Vagina (tissue), 2 donors: Measurements from ENCODE around the gene FAM204A. TPM values are rescaled to one million over a fixed set of nuclear protein-coding genes. Genes with fewer than 3 reads are reported as not detected.

Source experiments
- DNase-seq, 2 donors: peaks; one replicate each; pipeline ENCODE4 v3.0.0-alpha.2; 2017; ENCODE audit errors: extremely low spot score in 2 of 2
- H3K27ac ChIP-seq: fragments of 200-600 bp; sonication (generic); one replicate; pipeline ENCODE4 v1.5.1; 2019
- H3K27me3 ChIP-seq: fragments of 200-600 bp; sonication (generic); one replicate; pipeline ENCODE4 v1.5.1; 2019
- H3K36me3 ChIP-seq, 2 donors: fragments of 200-600 bp; sonication (generic); one replicate each; pipeline ENCODE4 v1.5.1; 2017 to 2019
- H3K4me1 ChIP-seq: fragments of 200-600 bp; sonication (generic); one replicate; pipeline ENCODE4 v1.5.1; 2019
- H3K4me3 ChIP-seq, 2 donors: fragments of 200-600 bp; sonication (generic); 1 replicate in 1 of 2; 2 replicates in 1 of 2; pipeline ENCODE4 v1.5.1; 2016 to 2019
- H3K9me3 ChIP-seq: fragments of 200-600 bp; sonication (generic); one replicate; pipeline ENCODE4 v1.5.1; 2019
- CTCF ChIP-seq, 3 experiments: fragments of 450-650 bp in 2 of 3; fragments of 200-600 bp in 1 of 3; sonication (generic) in 1 of 3; IDR thresholded peaks; one replicate each; pipeline ENCODE4 v1.5.1; 2017 to 2019; ENCODE audit warnings: antibody characterized with exemption in 3 of 3, mild to moderate bottlenecking in 2 of 3, moderate library complexity in 2 of 3
- POLR2A ChIP-seq, 2 donors: fragments of 450-650 bp; IDR thresholded peaks; one replicate each; pipeline ENCODE4 v1.6.1; 2017; ENCODE audit warnings: antibody characterized with exemption in 2 of 2, mild to moderate bottlenecking in 2 of 2, moderate library complexity in 2 of 2
- POLR2AphosphoS5 ChIP-seq, 2 donors: sonication (generic); formaldehyde crosslinking; IDR thresholded peaks; one replicate each; pipeline ENCODE4 v1.9.0; 2017; ENCODE audit warnings: antibody characterized with exemption in 2 of 2, mild to moderate bottlenecking in 2 of 2, low read depth in 1 of 2; ENCODE audit not compliant: insufficient read depth in 1 of 2
- intact Hi-C: fragments of 100-400 bp; cut with DNase I; formaldehyde crosslinking; loops from one replicate; pipeline ENCODE4 v1.15.1; 2023
- total RNA-seq: library from RNA; depleted of rRNA; stranded (reverse); fragments of >200 nt; gene quantifications from one replicate; pipeline ENCODE4 v1.2.3, GENCODE V29; 2016

FAM204A gene
- total RNA-seq, 1 donor from 2014 or later: 23.1 TPM

- H3K4me1 ChIP-seq: peaks cover 34% of the 10 kb centered on the region
- H3K4me3 ChIP-seq: no peak overlapping the region
- H3K27ac ChIP-seq: no peak overlapping the region
- H3K27me3 ChIP-seq: no peaks in the 10 kb centered on the region
- no peak for DNase-seq
- no peaks in the 10 kb centered on the region for H3K9me3 ChIP-seq
- peaks cover 0 to 17% of the 10 kb centered on the region in 2 donors for H3K36me3 ChIP-seq
- intact Hi-C loops: no loop called here
- TF ChIP-seq POLR2A (IDR thresholded peaks at IDR 0.05) (no peak), CTCF (IDR thresholded peaks at IDR 0.05) (no peak), POLR2AphosphoS5 (IDR thresholded peaks at IDR 0.05; ENCODE audit: insufficient read depth in 1 of 2, low read depth in 1 of 2) (no peak)
These were observed 4.8 kb downstream of the FAM204A start for GRCh38 chr10:118337356-118337755.

DNA sequence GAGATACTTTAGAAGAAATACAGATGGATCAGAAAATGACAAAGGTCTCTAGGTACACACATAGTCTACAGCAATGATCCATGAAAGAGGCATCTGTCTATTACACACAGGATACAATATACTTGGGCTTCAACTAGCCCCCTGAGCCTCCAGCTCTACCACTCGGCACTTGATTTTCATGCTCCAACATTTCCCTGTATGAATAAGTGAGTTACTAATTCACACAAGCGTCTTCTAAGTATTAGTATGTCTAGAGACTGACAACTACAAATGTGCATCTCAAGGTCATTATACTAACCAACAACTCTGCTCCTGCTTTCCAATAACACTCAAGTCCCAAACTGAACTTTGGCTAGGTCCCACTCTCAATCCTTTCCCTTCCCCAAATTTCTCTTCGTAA, 8.3 kb downstream of the FAM204A start:
- intact Hi-C loops: no loop called here
- TF ChIP-seq POLR2A (IDR thresholded peaks at IDR 0.05): no peak
- no peak for TF ChIP-seq POLR2AphosphoS5 (IDR thresholded peaks at IDR 0.05; ENCODE audit: insufficient read depth in 1 of 2, low read depth in 1 of 2)
- TF ChIP-seq CTCF (IDR thresholded peaks at IDR 0.05): no peak
- H3K27ac ChIP-seq: no peak overlapping the region
- no peaks in the 10 kb centered on the region for H3K9me3 ChIP-seq
- H3K36me3 ChIP-seq: peaks cover 0 to 26% of the 10 kb centered on the region in 2 donors
- H3K4me3 ChIP-seq: no peak overlapping the region
- DNase-seq: no peak
- no peaks in the 10 kb centered on the region for H3K27me3 ChIP-seq
- peaks cover 17% of the 10 kb centered on the region for H3K4me1 ChIP-seq

- TF ChIP-seq POLR2AphosphoS5 (IDR thresholded peaks at IDR 0.05; ENCODE audit: insufficient read depth in 1 of 2, low read depth in 1 of 2): no peak
- TF ChIP-seq CTCF (IDR thresholded peaks at IDR 0.05): no peak
- TF ChIP-seq POLR2A (IDR thresholded peaks at IDR 0.05): no peak
- no peaks in the 10 kb centered on the region for H3K27me3 ChIP-seq
- H3K27ac ChIP-seq: no peak overlapping the region
- H3K4me3 ChIP-seq: no peak overlapping the region
- no peak for DNase-seq
- intact Hi-C loops: no loop called here
- H3K4me1 ChIP-seq: peaks cover 10% of the 10 kb centered on the region
- H3K36me3 ChIP-seq: peaks cover 0 to 26% of the 10 kb centered on the region in 2 donors
- no peaks in the 10 kb centered on the region for H3K9me3 ChIP-seq
These were observed 9.0 kb downstream of the FAM204A start for GRCh38 chr10:118332948-118333710.

DNA sequence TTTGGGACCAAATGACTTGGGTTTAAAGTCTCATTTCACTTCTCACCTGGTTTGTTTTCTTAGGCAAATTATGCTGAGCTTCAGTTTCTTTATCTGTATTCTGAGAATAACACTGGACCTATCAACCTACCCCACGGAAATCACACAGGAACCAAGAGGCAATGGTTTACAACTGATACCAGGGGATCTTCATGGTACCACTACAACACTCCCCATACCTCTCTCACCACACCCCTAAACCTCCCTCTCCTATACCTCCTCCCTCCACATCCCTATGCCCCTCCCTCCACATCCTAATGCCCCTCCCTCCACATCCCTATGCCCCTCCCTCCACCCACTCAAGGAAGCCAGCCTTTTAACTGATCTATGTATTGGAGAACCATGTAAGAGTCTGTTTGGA, 9.9 kb downstream of the FAM204A start:
- Histone ChIP-seq H3K4me3 (no peak overlapping the region), H3K4me1 (peaks cover 1% of the 10 kb centered on the region), H3K36me3 (peaks cover 0 to 32% of the 10 kb centered on the region in 2 donors), H3K9me3 (no peaks in the 10 kb centered on the region), H3K27ac (no peak overlapping the region), H3K27me3 (no peaks in the 10 kb centered on the region)
- TF ChIP-seq POLR2AphosphoS5 (IDR thresholded peaks at IDR 0.05; ENCODE audit: insufficient read depth in 1 of 2, low read depth in 1 of 2) (no peak), POLR2A (IDR thresholded peaks at IDR 0.05) (no peak), CTCF (IDR thresholded peaks at IDR 0.05) (no peak)
- intact Hi-C loops: no loop called here
- no peak for DNase-seq
